Transverse colon (tissue), 4 donors: ENCODE data around the gene COL24A1. TPM values are rescaled to one million over a fixed set of nuclear protein-coding genes. Genes with fewer than 3 reads are reported as not detected.
"Not testable (repeated sequence)": the region's sequence is repeated elsewhere in the genome, so short reads cannot be mapped to it uniquely, and the experiment has no call there.

Experiments
- DNase-seq: peaks from one replicate; pipeline ENCODE4 v3.0.0-alpha.2; 2019
- H3K27ac ChIP-seq, 4 donors: fragments of 200-600 bp; sonication (generic); 2 replicates each; pipeline ENCODE4 v1.5.1; 2016 to 2018; ENCODE audit warnings: inconsistent platforms in 4 of 4
- H3K27me3 ChIP-seq: fragments of 200-600 bp; sonication (generic); 2 replicates; pipeline ENCODE4 v1.5.1; 2017; ENCODE audit warnings: inconsistent platforms
- H3K36me3 ChIP-seq, 4 donors: fragments of 200-600 bp; sonication (generic); 2 replicates each; pipeline ENCODE4 v1.5.1; 2017 to 2019; ENCODE audit warnings: inconsistent platforms in 4 of 4
- H3K4me1 ChIP-seq, 4 donors: fragments of 200-600 bp; sonication (generic); 2 replicates each; pipeline ENCODE4 v1.5.1; 2017 to 2020; ENCODE audit warnings: inconsistent platforms in 4 of 4
- H3K4me3 ChIP-seq, 4 donors: fragments of 200-600 bp; sonication (generic); 1 replicate in 1 of 4; 2 replicates in 3 of 4; pipeline versions ENCODE4 v1.5.1 to v1.6.1; 2017 to 2019; ENCODE audit warnings: inconsistent platforms in 4 of 4
- H3K9me3 ChIP-seq, 2 donors: fragments of 200-600 bp; sonication (generic); 2 replicates each; pipeline ENCODE4 v1.5.1; 2017 to 2019; ENCODE audit warnings: inconsistent platforms in 2 of 2
- CTCF ChIP-seq, 5 experiments: fragments of 200-600 bp in 3 of 5; fragments of 450-650 bp in 2 of 5; sonication (generic) in 3 of 5; IDR thresholded peaks; 1 replicate in 2 of 5; 2 replicates in 3 of 5; pipeline ENCODE4 v1.5.1; 2016 to 2017; ENCODE audit warnings: antibody characterized with exemption in 5 of 5, inconsistent platforms in 3 of 5, mild to moderate bottlenecking in 2 of 5, moderate library complexity in 1 of 5
- EP300 ChIP-seq: sonication (generic); formaldehyde crosslinking; IDR thresholded peaks from one replicate; pipeline ENCODE4 v1.6.1; 2017; ENCODE audit warnings: antibody characterized with exemption, low read depth
- POLR2A ChIP-seq: fragments of 450-650 bp; IDR thresholded peaks from one replicate; pipeline ENCODE4 v1.6.1; 2016; ENCODE audit warnings: antibody characterized with exemption, mild to moderate bottlenecking, moderate library complexity
- POLR2AphosphoS5 ChIP-seq, 3 donors: sonication (generic); formaldehyde crosslinking; IDR thresholded peaks; one replicate each; pipeline ENCODE4 v1.6.1; 2016; ENCODE audit warnings: antibody characterized with exemption in 3 of 3
- WGBS, 2 donors: methylation state at CpG; one replicate each; pipeline ENCODE4 v1.1.5; 2018; ENCODE audit warnings: low coverage in 1 of 2; 5-methylcytosine and 5-hydroxymethylcytosine counted together
- in situ Hi-C, 4 donors: fragments of 200-750 bp; cut with MboI; loops; one replicate each; pipeline versions ENCODE4 v1.15.0 to v1.15.1; 2017; ENCODE audit warnings: low sequenced_read_pairs in 3 of 4, low pct_ligation_motif_present in 1 of 4, low pct_unique_long_range_greater_than_20kb in 1 of 4
- intact Hi-C: fragments of 100-400 bp; cut with DNase I; formaldehyde crosslinking; loops from one replicate; pipeline ENCODE4 v1.15.1; 2023; ENCODE audit warnings: low total_unique reads
- total RNA-seq, 4 donors: library from RNA; depleted of rRNA; stranded (reverse); fragments of >200 nt; gene quantifications; one replicate each; pipeline ENCODE4 v1.1.0, GENCODE V29; 2016

COL24A1 gene
- total RNA-seq, 4 donors from 2014 or later: 0.68 to 1.2 (median 0.93) TPM

- DNase-seq: no peak
- H3K27ac ChIP-seq: no peak overlapping the region
- H3K36me3 ChIP-seq: no peaks in the 10 kb centered on the region
- H3K4me1 ChIP-seq: no peaks in the 10 kb centered on the region
- H3K27me3 ChIP-seq: no peaks in the 10 kb centered on the region
- TF ChIP-seq CTCF (IDR thresholded peaks at IDR 0.05) (no peak), POLR2A (no peak), POLR2AphosphoS5 (IDR thresholded peaks at IDR 0.05) (no peak), EP300 (no peak)
- 20 to 50% methylated on average over 1 of the region's 1 CpG for WGBS, 2 donors
- intact Hi-C loops: no loop called here
- no peak overlapping the region for H3K4me3 ChIP-seq
- in situ Hi-C loops: no loop called here
- no peaks in the 10 kb centered on the region for H3K9me3 ChIP-seq
Measured at GRCh38 chr1:85806236-85806965, 350.2 kb downstream of the COL24A1 start.

- no peak overlapping the region for H3K4me3 ChIP-seq
- no peaks in the 10 kb centered on the region for H3K9me3 ChIP-seq
- H3K27ac ChIP-seq: no peak overlapping the region
- WGBS, 2 donors: 94 to 100% methylated on average over 1 of the region's 1 CpG
- H3K4me1 ChIP-seq: no peaks in the 10 kb centered on the region
- TF ChIP-seq EP300: no peak
- no peak for TF ChIP-seq CTCF (IDR thresholded peaks at IDR 0.05)
- no peak for TF ChIP-seq POLR2AphosphoS5 (IDR thresholded peaks at IDR 0.05)
- no peak for TF ChIP-seq POLR2A
- no peak for DNase-seq
- no peaks in the 10 kb centered on the region for H3K36me3 ChIP-seq
- intact Hi-C loops: no loop called here
- H3K27me3 ChIP-seq: no peaks in the 10 kb centered on the region
- in situ Hi-C loops: no loop called here
Measured at GRCh38 chr1:85801520-85801919, 355.1 kb downstream of the COL24A1 start.

GRCh38 chr1:85799737-85800136 lies 356.8 kb downstream of the COL24A1 start:
- intact Hi-C loops (no loop called here), in situ Hi-C loops (no loop called here)
- no peaks in the 10 kb centered on the region for H3K27me3 ChIP-seq
- TF ChIP-seq POLR2AphosphoS5 (IDR thresholded peaks at IDR 0.05) (no peak), CTCF (IDR thresholded peaks at IDR 0.05) (no peak), POLR2A (no peak), EP300 (no peak)
- no peak overlapping the region for H3K27ac ChIP-seq
- no peaks in the 10 kb centered on the region for H3K36me3 ChIP-seq
- H3K9me3 ChIP-seq: no peaks in the 10 kb centered on the region
- no peak overlapping the region for H3K4me3 ChIP-seq
- no peaks in the 10 kb centered on the region for H3K4me1 ChIP-seq
- WGBS, 2 donors: 75 to 79% methylated on average over 2 of the region's 2 CpGs
- DNase-seq: no peak

GRCh38 chr1:85798419-85798818 lies 358.2 kb downstream of the COL24A1 start:
- H3K4me1 ChIP-seq: no peaks in the 10 kb centered on the region
- H3K27me3 ChIP-seq: no peaks in the 10 kb centered on the region
- intact Hi-C loops (no loop called here), in situ Hi-C loops (no loop called here)
- TF ChIP-seq CTCF (IDR thresholded peaks at IDR 0.05) (no peak), POLR2A (no peak), EP300 (no peak), POLR2AphosphoS5 (IDR thresholded peaks at IDR 0.05) (no peak)
- DNase-seq: no peak
- H3K9me3 ChIP-seq: no peaks in the 10 kb centered on the region
- no peak overlapping the region for H3K4me3 ChIP-seq
- H3K27ac ChIP-seq: no peak overlapping the region
- no peaks in the 10 kb centered on the region for H3K36me3 ChIP-seq
- 77 to 79% methylated on average over 2 of the region's 2 CpGs for WGBS, 2 donors

- intact Hi-C loops, DNase-seq, H3K27ac ChIP-seq, H3K27me3 ChIP-seq, H3K4me3 ChIP-seq, H3K9me3 ChIP-seq, H3K4me1 ChIP-seq, in situ Hi-C loops, H3K36me3 ChIP-seq: not testable (repeated sequence)
- 81 to 89% methylated on average over 6 of the region's 6 CpGs for WGBS, 2 donors
Measured at GRCh38 chr1:85777021-85777420, 379.6 kb downstream of the COL24A1 start.
